ENCODE measurements around the gene RGS3. TPM values are rescaled to one million over a fixed set of nuclear protein-coding genes. Genes with fewer than 3 reads are reported as not detected.

Gene RGS3
- total RNA-seq, 4 donors from 2014 or later, result 76.0 to 169 (median 105) TPM

- no peak for DNase-seq (ENCODE audit: low spot score)
- TF ChIP-seq CTCF (IDR thresholded peaks at IDR 0.05), result no peak
- no peak for ATAC-seq (ENCODE audit: low FRiP score)
These were observed 111.1 kb downstream of the RGS3 start for GRCh38 chr9:113574441-113575262.

GRCh38 chr9:113577525-113578261, 114.2 kb downstream of the RGS3 start:
- DNase-seq (ENCODE audit: low spot score), result no peak
- ATAC-seq (ENCODE audit: low FRiP score), result no peak
- no peak for TF ChIP-seq CTCF (IDR thresholded peaks at IDR 0.05)

GRCh38 chr9:113578279-113578865, 114.8 kb downstream of the RGS3 start:
- no peak for ATAC-seq (ENCODE audit: low FRiP score)
- DNase-seq (ENCODE audit: low spot score), result no peak
- no peak for TF ChIP-seq CTCF (IDR thresholded peaks at IDR 0.05)

GRCh38 chr9:113578882-113579282, 115.4 kb downstream of the RGS3 start:
- DNase-seq (ENCODE audit: low spot score), result no peak
- no peak for TF ChIP-seq CTCF (IDR thresholded peaks at IDR 0.05)
- ATAC-seq (ENCODE audit: low FRiP score), result no peak

GRCh38 chr9:113579283-113580040, 115.9 kb downstream of the RGS3 start:
- ATAC-seq (ENCODE audit: low FRiP score) (no peak), DNase-seq (ENCODE audit: low spot score) (no peak)
- no peak for TF ChIP-seq CTCF (IDR thresholded peaks at IDR 0.05)

- ATAC-seq (ENCODE audit: low FRiP score) (peak; percentile 18), DNase-seq (ENCODE audit: low spot score) (no peak)
- no peak for TF ChIP-seq CTCF (IDR thresholded peaks at IDR 0.05)
These were observed 116.8 kb downstream of the RGS3 start for GRCh38 chr9:113580041-113580953.

Data from omental fat pad (tissue), 4 donors.